Vagina (tissue), 2 donors: ENCODE measurements around the gene RAB17.

Experiments
- CTCF ChIP-seq, 3 experiments: fragments of 450-650 bp in 2 of 3; fragments of 200-600 bp in 1 of 3; sonication (generic) in 1 of 3; IDR thresholded peaks; one replicate each; pipeline ENCODE4 v1.5.1; 2017 to 2019; ENCODE audit warnings: antibody characterized with exemption in 3 of 3, mild to moderate bottlenecking in 2 of 3, moderate library complexity in 2 of 3
- POLR2A ChIP-seq, 2 donors: fragments of 450-650 bp; IDR thresholded peaks; one replicate each; pipeline ENCODE4 v1.6.1; 2017; ENCODE audit warnings: antibody characterized with exemption in 2 of 2, mild to moderate bottlenecking in 2 of 2, moderate library complexity in 2 of 2

GRCh38 chr2:237577458-237577857 is 13.1 kb downstream of the RAB17 start:
- TF ChIP-seq CTCF (IDR thresholded peaks at IDR 0.05) (no peak), POLR2A (IDR thresholded peaks at IDR 0.05) (no peak)
